HG03060 (cell line): ENCODE measurements around the gene HMGCS2.

ENCODE experiments used
- ATAC-seq: cut with Tn5 transposase; IDR thresholded peaks from one replicate; pipeline ENCODE4 v1.9.1; 2021; ENCODE audit warnings: low read depth, moderate number of reproducible peaks; ENCODE audit not compliant: unreplicated experiment

Gene HMGCS2

DNA sequence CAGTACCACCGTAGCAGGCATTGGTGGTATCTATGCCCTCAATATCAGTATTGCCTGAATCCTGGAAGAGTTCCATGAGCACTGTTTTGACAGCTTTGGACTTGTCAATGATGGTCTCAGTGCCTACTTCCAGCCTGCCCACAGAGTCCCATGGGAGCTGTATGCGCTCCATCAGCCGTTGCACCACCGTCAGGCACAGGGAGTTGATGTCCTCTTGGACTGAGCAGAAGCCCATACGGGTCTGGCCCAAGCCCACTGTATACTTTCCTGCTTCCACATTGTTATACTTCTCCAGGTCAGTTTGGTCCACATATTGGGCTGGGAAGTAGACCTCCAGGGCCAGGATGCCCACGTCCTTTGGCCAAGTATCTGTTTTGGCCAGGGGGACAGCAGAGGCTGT is 4.5 kb downstream of the HMGCS2 start:
- ATAC-seq, result no peak

DNA sequence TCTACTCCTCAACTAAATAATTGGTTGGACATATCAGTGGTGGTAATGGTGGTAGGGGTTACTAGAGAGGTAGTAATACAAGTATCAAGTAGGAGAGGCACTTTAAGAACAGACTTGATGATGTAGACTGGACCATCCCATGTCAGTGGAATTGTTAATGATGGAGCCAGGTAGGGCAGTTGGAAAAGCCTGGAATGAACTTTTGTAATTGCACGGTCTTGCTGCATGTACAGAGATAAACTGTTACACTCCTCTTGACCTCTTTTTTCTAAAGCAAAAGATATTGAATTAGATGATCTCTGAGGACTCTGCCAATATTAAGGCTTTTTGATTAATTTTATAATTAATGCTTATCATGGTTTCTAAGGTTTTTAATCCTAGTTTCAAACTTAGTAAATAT is 5.8 kb downstream of the HMGCS2 start:
- no peak for ATAC-seq

DNA sequence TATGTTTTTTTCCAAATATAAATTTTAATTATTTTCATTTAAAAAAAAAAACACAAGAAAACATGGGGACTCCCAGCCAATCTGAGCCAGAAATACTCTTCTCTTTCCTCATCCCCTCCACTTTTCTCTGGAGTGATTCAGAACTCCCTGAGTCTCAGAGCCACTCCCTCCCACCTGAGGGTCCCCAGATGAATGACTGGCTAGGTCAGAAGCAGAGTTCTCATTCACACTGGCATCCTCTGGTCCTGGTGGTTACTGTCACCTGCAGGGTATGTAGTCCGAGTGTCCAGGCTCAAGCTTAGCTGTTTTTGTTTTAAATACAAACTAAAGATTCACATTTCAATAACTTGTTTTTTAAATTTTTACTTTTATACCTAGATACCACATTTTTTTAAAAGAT is 6.3 kb downstream of the HMGCS2 start:
- ATAC-seq, result no peak

DNA sequence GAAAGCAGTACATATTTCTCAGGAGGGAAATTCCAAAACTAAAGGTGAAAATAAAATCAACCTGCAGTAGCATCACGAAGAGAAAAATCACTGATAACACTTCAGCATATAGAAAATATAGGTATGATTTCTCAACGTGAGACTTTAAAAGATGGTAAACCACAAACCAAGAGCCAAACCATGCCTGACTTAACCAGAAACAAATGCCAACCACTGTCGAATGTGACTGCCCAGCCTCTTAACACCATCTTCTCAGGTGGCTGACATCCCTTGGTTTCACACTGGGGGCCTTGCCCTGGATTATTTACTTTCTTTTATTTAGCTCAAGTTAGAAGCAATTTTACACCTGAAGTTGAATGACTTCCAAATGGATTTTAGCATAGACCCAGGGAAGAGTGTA is 10.1 kb downstream of the HMGCS2 start:
- no peak for ATAC-seq

DNA sequence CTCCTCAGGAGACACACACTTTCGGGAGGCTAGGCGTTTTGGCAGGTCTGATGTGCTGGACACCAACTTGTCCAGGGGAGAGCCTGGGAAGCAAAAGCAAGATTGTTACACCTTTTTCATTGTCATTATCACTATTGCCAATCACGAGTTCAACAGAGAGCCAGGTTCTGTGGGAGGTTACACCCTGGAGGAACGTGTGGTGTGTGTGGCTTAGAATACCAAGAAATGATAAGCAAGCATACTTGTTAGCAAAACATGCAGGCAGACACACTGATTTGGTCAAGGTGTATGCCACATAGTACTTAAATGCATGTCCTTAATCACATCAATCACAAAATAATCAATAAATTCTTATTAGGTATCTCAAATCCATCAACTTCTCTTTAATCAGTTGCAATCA is 16.1 kb downstream of the HMGCS2 start:
- no peak for ATAC-seq

DNA sequence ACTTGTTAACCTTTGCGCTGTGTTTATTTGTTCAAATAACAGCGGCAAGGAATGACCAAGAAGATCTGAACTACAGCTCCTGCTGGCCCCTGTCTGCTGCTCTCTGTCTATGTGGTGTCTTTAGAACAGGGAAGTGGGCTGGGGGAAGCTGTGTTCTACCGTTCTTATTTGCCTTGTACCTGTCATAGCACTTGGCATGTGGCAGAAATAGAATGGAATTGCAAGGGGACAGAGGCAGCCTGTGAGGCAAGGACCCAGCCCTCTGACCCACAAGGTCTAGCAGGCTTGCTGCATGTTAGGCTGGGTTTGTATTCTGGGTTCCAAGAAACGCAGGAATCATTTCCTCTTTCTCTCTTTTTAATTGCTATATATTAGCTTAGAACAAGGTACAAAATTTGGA is 20.7 kb downstream of the HMGCS2 start:
- ATAC-seq, result no peak

DNA sequence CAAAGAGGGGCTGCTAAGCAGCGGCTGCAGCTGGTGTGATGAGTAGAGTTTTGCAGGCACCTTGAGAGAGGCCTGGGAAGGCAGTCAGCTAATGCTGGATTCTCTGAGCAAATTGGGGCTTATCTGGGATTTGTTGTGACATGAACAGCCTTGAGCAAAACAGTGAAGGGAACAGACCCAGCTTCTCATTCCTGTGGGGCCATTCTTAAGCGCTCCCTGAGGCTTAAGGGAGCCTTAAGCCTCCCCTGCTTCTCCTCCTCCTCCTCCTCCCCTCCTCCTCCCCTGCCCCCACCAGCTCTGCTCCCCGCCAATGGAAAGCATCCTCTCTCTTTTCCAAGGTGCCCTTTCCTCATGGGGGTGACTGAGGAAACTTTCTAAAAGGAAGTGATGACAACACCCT is 21.3 kb downstream of the HMGCS2 start:
- no peak for ATAC-seq

DNA sequence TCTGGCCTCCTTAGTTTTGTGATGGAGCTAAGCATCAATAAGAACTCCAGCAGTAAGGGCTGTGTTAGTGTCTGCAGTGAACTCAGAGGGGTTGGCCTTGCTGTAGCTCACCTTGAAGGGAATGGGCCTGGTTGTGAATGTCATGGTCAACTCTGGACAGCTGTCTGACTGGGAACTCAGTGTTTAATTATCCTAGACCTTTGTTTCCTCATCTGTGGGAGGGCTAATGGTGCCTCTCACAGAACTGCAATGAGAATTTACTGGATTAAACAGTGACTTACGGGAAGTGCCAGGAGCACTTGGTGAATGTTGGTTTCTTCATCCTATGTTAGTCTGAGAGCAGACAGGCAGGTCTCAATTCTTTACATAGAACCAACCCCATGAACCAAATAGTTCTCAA is 23.7 kb downstream of the HMGCS2 start:
- no peak for ATAC-seq

DNA sequence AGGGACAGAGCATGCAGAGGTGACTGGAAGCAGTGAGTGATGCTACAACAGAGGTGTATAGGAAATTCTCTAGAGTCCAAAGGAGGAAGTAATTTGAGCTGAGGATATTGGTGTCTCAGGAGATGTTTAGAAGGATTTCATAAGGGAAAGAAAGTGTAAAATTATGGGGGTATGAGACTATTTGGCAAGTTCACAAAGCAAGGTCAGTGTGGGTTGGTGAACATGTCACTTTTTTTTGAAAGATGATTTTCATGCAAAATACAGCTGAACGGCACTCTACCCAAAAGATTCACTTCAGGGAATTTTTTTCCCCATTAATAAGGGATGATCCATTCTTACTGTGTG is 24.1 kb downstream of the HMGCS2 start:
- ATAC-seq, result no peak

DNA sequence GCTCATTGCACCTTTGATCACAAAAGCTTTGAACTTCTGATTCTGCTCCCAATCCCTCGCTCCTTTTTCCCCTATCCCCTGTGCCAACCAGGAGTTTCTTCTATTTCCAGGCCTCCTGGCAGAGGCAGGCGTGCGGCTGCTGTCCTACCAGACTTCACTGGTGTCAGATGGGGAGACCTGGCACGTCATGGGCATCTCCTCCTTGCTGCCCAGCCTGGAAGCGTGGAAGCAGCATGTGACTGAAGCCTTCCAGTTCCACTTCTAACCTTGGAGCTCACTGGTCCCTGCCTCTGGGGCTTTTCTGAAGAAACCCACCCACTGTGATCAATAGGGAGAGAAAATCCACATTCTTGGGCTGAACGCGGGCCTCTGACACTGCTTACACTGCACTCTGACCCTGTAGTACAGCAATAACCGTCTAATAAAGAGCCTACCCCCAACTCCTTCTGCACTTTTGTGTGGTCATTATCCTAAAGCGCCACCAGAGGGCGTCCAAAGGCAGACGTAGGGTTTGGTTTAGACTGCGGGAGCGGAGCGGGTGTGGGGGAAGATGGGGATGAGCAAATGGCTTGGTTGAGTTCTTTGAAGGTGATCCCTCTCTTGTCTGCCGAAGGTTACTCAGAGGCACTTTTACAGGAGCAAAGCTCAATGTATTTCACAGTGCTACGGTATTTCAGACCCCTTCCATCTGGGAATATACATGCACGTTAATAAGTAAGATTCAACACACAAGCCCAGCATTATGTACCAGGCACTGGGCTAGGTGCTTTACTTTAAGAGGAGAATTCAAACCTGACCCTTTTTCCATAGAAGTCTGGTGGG is 24.7 kb downstream of the HMGCS2 start:
- no peak for ATAC-seq

DNA sequence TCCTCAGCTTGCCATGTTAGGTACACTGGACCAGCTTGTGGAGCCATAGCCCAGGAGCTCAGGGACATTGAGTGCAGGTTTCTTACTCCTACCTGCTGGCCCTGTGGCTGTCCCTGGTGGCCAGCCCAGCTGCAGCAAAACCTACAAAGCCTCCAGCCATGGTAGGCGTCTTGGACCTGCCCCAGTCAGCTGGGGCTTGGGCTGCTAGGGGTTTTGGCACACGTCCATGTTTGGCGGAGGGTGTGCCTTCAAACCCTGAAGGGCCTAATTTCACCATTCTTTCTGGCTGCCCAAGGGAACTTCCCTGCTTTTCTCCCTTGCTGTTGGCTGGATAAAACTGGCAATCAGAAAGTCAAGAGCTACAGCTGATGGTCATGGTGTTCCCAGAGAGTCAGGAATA is 25.4 kb downstream of the HMGCS2 start:
- ATAC-seq, result no peak

DNA sequence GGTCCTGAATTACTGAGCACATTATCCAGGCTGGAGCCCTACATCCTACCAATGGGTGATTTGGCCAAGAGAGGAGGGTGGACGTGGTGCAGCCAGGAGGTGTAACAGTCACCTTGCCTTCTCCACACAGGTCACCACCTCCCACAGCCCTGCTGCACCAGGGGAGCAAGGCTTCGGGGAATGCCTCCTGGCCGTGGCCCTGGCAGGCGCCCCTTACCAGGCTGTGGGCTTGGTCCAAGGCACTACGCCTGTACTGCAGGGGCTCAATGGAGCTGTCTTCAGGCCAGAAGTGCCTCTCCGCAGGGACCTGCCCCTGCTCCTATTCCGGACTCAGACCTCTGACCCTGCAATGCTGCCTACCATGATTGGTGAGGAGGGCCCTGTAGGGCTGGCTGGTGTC is 26.0 kb downstream of the HMGCS2 start:
- no peak for ATAC-seq

DNA sequence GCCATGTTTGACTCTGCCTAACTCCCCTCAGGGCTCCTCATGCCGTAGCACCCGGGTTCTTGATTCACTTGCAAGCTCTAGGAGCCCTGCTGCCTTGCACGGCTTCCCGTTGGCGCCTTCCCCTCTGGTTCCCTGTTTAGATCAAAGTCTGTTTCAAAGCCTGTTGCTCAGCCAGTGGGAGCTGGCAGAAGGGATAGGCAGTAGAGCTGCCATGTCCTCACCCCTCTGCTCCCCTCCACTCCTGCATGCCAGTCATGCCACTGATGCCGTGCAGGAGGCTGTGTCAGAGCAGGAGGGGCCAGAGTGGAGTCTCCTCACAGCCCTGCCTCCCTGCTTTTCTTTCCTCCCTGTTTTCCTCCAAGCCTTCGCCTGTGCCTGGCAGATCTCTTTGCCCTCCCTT is 26.5 kb downstream of the HMGCS2 start:
- no peak for ATAC-seq

DNA sequence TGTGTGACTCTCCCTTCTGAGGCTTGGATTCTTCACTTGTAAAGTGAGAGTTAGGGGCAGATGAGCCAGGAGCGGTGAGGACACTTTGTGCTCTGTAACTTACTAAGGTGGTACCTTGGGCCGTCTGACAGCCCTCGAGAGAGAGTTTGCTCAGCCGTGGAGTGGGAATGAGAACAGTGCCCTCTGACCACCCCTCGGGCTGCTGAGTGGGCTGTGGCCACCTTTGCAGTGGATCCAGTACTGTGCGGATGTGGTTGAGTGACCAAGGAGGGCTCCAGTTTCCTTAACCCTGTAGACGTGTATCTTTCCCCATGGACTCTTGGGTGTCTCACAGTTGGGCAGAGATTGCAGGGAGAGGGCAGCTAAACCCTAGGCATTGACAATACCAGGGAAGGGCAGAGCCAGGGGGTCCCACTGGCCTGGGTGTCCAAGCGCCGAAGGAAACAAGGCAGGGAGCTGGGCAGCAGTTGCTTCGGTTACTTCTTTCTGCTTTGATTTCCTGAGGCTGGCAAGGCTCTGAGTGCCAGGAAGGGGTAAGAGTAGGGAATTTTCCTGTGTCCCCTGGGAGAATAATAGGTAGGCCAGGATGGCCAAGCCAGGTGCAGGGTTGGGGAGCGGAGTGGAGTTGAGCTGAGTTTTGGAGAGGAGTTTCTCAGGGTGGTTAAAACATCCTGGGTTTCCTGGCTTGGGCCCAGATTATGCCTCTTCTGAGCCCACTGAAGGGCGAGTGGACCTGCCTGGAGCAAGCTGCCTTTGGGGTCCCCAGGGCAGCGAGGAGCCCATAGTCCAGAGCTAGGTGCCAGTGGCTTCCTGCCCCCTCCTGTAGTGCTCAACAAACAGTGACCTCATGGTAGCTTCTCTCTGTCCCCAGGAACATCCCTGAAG is 27.6 kb downstream of the HMGCS2 start:
- no peak for ATAC-seq

DNA sequence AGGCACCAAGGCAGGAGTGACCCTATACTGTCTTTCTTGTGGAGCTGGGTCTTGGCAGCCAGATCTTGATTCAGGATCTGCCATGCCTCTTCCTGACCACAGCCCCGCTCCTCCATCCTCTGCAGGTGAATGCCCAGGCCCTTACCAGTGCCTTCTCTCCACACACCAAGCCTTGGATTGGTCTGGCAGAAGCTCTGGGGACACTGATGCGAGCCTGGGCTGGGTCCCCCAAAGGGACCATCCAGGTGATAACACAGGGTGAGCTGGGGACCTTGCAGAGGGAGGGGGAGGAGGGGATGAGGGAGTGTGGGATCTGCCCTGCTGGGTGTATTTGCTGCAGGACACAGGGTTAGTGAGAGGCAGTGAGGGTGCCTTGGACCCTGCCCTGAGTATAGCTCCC is 28.4 kb downstream of the HMGCS2 start:
- no peak for ATAC-seq

DNA sequence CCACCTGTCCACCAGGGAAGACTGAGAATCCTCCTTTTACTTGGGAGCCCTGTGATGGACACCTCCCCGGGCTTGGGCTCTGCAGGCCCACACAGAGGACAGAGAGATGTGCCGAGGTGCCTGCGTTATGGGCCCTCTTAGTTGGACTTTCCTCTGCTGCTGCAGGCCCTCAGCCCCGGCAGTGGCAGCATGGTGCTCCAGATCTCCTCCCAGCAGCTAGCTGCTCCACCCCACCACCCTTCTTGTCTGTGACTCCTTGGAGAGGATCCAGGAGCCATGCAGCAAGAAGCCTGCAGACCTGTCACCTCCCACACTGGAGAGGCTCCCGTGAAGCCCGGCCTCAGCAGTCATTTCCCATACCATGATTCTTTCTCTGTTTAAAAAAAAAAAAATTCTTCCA is 29.6 kb downstream of the HMGCS2 start:
- no peak for ATAC-seq

DNA sequence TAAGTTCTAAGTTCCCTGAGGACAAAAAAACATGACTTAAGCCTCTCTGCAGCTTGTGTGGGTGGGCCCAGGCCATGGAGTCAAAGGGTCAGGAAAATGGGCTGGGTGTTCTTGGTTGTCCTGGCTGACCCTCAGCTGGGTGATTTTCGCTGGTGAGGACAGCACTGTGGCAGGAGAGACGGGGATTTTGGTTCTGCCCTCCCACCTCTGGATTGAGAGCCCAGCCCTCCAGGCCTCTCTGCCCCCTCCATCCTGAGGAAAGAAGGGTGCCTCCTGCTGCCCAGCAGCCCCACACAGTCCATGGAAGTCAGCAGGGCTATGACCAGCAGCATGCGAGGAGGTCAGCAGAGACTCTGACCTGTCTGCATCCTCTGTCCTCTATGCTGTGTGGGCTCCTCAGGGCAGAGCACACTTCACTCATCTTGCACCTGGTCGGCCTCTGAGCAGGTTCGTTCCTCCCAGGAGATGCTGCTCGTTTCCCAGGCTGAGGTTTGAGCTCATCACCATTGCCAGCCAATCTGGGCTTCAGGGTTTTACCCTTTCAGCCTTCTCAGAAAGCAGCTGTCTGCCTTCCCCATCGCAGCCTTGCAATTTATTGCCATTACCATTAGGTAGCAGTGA is 30.5 kb downstream of the HMGCS2 start:
- ATAC-seq, result no peak

DNA sequence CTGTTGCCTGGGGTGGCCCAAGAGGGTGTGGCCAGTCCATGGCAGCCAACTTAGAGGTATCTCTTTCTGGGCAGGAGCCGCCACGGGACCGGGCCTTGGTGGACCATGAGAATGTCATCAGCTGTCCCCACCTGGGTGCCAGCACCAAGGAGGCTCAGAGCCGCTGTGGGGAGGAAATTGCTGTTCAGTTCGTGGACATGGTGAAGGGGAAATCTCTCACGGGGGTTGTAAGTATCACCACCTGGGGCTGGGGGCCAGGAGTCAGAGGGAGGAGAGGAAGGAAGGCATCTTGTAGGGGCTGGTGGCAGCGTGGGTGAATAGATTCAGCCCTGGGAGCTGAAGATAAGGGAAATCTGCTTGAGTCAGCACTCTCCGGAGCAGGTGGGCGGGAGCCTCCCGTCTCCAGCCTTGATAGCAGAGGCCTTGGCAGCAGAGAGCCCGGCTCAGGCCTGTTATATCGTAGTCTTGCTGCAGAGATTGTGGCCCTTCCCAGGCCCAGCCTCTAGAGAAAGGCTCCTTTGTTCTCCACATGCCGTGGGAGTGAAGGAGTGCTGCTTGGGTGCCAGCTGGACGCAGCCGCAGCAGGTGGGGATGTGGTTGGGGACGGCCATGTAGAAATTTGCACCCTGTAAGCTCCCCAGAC is 31.5 kb downstream of the HMGCS2 start:
- ATAC-seq, result no peak

DNA sequence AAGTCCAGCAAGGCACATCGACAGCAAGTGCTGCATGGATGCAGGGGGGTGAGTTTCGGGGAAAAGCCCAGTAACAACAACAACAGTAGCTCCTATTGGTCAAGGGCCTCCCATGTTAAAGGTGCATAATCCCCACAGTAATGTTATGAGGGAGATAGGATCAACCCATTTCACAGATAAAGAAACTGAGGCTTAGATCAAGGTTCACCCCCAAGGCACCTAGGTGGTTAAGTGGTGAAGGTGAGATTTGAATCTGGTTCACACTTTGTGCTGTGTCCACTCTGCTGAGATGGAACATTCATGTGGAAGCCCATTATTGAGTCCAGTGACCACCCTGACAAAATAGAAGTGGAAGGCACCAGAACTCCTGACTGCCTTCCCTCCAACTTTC is 32.1 kb downstream of the HMGCS2 start:
- ATAC-seq, result no peak

DNA sequence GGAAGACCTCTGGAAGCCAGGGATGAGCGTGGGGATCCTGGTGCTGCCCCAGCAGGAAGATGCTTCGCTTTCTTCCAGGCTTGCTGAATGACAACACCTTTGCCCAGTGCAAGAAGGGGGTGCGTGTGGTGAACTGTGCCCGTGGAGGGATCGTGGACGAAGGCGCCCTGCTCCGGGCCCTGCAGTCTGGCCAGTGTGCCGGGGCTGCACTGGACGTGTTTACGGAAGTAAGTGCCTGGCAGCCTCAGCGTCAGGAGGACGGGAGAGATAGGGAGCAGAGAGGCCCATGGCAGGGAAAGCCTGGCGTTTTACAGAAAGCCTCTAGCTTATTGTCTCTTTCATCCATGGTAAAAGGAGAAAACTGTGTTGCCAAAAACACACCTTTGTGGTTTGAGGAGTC is 33.5 kb downstream of the HMGCS2 start:
- ATAC-seq, result no peak

DNA sequence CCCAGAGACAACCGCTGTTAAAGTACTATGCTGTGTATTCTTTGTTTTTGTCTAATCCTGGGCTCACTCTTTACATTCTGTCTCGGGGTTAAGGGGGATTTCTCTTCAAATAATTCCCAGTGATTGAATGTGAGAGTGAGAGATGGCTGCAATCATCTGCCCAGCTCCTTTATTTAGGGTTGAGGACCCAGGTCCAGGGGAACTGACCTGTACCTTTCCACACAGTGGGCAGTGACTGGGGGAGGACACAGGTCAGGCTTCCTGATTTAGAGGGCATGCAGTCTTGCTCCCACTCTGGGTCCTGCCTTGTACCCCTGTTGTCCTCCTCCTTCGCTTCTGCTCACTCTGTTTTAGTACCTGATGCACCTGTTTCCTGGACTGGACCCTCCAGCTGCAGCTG is 35.0 kb downstream of the HMGCS2 start:
- no peak for ATAC-seq
